Stimulated activated CD4-positive, alpha-beta T cell treated with anti-CD3 and anti-CD28 coated beads, Interleukin-12 subunit alpha, Interleukin-12 subunit beta, amount 100 ng/mL, for 4 hours (primary cell): Measurements from ENCODE around the gene MLH3.
A peak's percentile ranks its signal among the peaks of the same experiment; 100 is the strongest.
"Not testable (repeated sequence)": the region's sequence is repeated elsewhere in the genome, so short reads cannot be mapped to it uniquely, and the experiment has no call there.

ENCODE experiments used
- DNase-seq: peaks from one replicate; pipeline ENCODE4 v3.0.0-alpha.2; 2020

Gene MLH3

GRCh38 chr14:75023108-75023507 is 28.2 kb downstream of the MLH3 start:
- DNase-seq, result no peak

DNA sequence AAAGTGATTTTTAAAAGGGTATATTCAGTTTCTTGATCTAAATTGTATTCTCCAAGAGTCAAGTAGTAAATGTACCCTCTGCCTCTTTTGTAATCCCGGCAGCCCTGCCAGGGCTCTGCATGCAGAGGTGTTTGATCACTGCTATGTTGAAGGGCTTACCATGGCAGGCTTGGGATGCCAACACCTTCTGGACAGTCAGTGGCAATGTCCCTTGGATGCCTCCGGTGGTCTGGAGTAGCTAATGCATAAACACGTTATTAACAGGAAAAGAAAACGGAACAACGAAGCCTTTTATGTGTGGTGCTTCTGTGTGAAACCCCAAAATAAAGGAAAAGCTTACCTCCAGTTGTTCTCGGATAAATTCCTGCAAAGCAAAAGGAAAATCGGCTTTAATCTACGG is 28.6 kb downstream of the MLH3 start:
- no peak for DNase-seq

DNA sequence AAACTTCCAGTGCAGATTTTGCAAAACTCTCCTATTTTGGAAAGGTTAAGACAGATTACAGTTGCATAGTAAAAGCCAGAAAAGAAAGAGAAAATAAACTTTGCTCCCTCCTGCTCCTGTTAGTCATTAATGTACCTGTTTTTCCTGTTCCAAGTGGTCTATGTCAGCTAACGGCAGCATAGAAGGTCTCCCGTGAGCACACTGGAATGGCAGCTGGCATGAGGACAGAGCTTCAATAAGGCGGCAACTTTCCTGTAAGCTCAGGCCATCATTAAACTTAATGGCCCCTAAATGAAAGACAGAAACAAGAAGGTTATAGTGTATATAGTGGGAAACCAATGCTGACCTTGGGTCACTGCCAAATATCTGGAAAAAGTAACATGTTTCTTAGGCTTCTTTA is 32.6 kb downstream of the MLH3 start:
- no peak for DNase-seq

DNA sequence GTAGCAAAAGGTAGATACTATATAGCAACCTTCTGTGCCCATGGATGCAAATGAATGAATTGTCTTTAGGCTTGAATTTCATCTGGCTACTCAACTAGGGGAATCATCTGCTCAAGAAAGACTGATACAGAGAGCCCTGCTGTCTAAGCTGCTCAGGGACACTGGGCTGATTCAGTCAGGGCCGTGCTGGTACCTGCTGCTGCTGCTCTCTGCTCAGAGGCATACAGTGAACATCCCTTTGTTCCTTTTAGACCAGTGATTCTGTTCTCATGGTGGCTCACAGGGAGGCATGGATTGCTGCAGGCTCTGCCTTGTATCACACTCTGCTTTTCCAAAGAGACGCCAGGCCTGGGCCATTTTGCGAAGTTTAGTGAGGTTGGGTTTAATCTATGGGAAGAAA is 34.5 kb downstream of the MLH3 start:
- no peak for DNase-seq

- DNase-seq, result no peak
Observed at GRCh38 chr14:75015496-75015895, 35.8 kb downstream of the MLH3 start.

GRCh38 chr14:75013290-75013689 is 38.0 kb downstream of the MLH3 start:
- no peak for DNase-seq

- DNase-seq, result no peak
Observed at GRCh38 chr14:75011356-75011994, 39.8 kb downstream of the MLH3 start.

DNA sequence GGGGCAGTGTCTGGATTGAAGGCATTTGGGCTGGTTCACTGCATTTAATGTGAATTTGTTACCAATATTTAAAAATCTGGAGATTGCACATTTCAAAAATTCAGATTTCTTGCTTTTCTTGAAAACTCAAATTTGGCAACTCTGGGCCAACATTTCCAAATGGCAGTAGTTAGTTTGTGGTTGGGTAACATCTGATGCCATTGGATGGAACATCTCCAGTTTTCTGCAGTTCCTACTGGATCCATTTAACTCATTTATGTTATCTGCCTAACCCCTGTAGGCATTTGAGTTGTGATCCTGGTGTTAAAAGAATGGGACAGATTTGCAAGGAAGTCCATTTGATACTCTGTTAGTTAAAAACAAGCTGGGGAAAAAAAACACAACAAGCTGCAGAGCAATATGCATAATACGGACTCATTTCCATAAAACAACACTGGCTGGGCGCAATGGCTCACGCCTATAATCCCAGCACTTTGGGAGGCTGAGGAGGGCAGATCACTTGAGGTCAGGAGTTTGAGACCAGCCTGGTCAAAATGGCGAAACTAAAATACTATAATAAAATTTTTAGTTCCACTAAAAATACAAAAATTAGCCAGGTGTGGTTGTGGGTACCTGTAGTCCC is 40.7 kb downstream of the MLH3 start:
- no peak for DNase-seq

GRCh38 chr14:75009176-75009575 is 42.1 kb downstream of the MLH3 start:
- no peak for DNase-seq

- DNase-seq, result no peak
Observed at GRCh38 chr14:75005357-75005756, 45.9 kb downstream of the MLH3 start.

GRCh38 chr14:75003250-75004027 is 47.8 kb downstream of the MLH3 start:
- no peak for DNase-seq

DNA sequence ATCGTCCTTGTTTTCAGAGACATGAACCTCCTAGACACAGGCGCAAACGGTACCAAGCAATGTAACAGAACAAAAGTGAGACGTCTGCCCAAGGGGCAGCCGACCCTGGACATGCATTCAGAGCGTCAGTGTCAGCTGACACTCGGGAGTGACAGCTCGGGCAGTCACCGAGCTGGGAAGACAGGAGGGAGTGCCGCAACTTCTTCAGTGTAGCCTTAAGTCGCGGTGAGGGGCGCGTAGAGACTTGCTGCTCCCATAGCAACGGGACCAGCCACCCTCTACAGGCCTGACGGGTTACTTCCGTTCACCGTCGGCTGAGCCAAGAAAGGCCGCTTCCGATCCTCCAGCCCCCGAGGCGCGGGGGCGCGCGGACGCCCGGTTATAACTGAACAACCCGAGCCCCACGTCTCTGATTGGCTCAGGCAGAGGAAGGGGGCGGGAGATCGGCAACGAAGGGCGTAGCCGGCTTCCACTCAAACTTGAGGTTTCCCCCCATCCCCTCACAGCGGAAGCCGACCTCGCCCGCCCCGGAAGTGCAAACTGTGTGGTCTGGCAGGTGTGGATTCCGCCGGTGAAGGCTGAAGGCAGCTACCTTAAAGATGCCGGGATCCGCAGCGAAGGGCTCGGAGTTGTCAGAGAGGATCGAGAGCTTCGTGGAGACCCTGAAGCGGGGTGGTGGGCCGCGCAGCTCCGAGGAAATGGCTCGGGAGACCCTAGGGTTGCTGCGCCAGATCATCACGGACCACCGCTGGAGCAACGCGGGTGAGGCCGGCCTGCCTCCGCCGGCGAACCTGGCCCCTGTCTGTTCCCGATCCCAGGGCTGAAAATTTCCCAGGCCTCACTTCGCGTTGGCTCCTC is 48.6 kb downstream of the MLH3 start, which contains the start of gene EIF2B2:
EIF2B2 (plus strand) TSS at position 530 of the 858 bp plus-strand sequence; CDS start at position 600, 70 bp downstream.
- peak; percentile 98 for DNase-seq

GRCh38 chr14:75001899-75002298 is 49.4 kb downstream of the MLH3 start:
- no peak for DNase-seq

- DNase-seq, result no peak
Observed at GRCh38 chr14:75001261-75001660, 50.0 kb downstream of the MLH3 start.

- not testable (repeated sequence) for DNase-seq
Observed at GRCh38 chr14:74995781-74996180, 55.5 kb downstream of the MLH3 start.

DNA sequence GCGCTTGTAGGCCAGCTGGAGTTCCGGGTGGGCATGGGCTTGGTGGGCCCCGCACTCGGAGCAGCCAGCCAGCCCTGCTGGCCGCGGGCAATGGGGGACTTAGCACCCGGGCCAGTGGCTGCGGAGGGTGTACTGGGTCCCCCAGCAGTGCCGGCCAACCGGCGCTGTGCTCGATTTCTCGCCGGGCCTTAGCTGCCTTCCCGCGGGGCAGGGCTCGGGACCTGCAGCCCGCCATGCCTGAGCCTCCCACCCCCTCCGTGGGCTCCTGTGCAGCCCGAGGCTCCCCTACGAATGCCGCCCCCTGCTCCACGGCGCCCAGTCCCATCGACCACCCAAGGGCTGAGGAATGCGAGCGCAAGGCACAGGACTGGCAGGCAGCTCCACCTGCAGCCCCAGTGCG is 57.1 kb downstream of the MLH3 start:
- not testable (repeated sequence) for DNase-seq

DNA sequence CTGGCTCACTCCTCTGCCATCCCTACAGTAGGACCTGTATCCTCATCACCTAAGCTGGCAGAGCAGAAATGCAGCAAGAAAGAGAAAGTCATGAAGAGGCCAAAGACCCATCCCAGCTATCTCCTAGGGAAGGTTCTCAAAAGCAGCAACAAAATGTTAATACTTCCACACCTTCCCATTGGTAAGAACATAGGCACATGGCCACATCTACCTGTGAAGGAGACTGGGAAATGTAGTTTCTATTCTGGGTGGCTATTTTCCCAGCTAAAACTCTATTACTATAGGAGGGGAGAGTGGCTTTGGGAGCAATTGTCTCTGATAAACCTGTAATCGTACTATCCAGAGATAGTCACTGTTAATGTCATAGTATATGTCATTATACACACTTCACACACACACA is 62.3 kb downstream of the MLH3 start:
- no peak for DNase-seq

- DNase-seq, result no peak
Observed at GRCh38 chr14:74988131-74988530, 63.1 kb downstream of the MLH3 start.

GRCh38 chr14:74985806-74986205 is 65.5 kb downstream of the MLH3 start:
- DNase-seq, result no peak

- no peak for DNase-seq
Observed at GRCh38 chr14:74985028-74985310, 66.3 kb downstream of the MLH3 start.

GRCh38 chr14:74984236-74985027 is 66.8 kb downstream of the MLH3 start:
- no peak for DNase-seq

DNA sequence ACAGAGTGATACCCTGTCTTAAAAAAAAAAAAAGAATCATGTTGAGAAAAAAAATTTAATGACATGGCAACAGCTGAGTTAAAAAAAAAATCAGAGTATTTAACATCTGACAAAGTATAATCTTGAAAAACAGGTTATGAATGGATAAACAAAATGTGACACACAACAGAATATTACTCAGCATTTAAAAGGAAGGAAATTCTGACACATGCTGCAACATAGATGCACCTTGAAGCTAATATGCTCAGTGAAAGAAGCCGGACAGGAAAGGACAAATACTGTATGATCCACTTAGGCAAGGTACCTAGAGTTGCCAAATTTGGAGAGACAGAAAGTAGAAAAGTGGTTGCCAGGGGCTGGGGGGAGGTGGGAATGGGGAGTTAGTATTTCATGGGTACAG is 67.9 kb downstream of the MLH3 start:
- no peak for DNase-seq

GRCh38 chr14:74982661-74983060 is 68.6 kb downstream of the MLH3 start:
- DNase-seq, result no peak
